Sigmoid colon (tissue), 4 donors: ENCODE measurements around the gene MAS1.

ENCODE experiments used
- CTCF ChIP-seq, 4 experiments: fragments of 450-650 bp in 3 of 4; fragments of 200-600 bp in 1 of 4; IDR thresholded peaks; one replicate each; pipeline ENCODE4 v1.5.1; 2016 to 2019; ENCODE audit warnings: antibody characterized with exemption in 4 of 4, mild to moderate bottlenecking in 3 of 4, moderate library complexity in 2 of 4
- POLR2AphosphoS5 ChIP-seq, 4 donors: sonication (generic); formaldehyde crosslinking; IDR thresholded peaks; one replicate each; pipeline ENCODE4 v1.6.1; 2017; ENCODE audit warnings: antibody characterized with exemption in 4 of 4

GRCh38 chr6:159898519-159898918, 7.7 kb downstream of the MAS1 start:
- TF ChIP-seq CTCF (IDR thresholded peaks at IDR 0.05): no peak
- no peak for TF ChIP-seq POLR2AphosphoS5 (IDR thresholded peaks at IDR 0.05)
